CD4-positive, alpha-beta T cell treated with Interleukin-17A for 1 hour (primary cell): ENCODE data around the gene SETD3.

Source experiments
- DNase-seq: peaks from one replicate; pipeline ENCODE4 v3.0.0-alpha.2; 2020

SETD3 gene

DNA sequence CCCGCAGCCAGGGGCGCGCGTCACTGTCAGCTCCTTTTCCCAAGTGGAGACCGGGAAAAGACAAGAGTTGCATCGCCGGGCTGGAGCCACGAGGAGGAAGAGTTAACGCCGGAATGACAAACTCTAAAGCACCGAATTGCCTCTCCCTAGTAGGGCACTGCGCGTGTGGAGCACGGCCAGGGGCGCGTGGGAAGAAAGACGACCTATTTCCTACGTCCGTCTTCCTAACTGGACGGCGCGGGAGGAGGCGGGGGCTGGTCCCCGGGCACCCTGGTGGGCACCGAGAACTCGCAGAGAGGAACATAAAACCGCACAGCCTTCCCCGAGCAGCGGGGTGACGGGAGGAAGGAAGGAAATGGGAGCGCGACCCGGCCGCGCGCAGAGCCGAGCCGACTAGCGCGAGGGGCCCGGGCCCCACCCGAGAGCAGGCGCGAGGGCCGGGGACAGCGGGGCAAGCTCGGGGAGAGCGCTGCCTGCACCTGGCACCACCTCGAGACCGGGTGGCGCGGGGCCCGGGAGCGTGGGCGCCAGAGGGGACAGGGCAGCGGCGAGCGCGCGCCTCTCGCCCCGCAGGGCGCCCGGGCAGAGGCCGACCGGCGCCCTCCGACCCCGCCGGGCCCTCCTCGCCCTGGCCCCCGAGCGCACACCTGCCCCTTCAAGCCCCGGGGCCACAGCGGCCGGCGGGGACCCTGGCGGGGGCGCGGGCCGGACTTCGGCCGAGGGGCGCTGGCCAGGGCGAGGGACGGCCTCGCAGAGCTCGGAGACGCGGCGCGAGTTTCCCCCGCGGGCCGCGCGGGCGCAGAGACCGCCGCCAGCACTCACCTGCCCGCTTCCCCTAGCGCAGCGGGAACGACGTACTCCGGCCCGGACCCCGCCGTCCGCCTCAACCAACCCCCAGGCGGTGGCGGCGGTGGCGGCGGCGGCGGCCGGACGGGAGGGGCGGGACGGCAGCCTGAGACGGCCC, at the start of gene SETD3:
TSS of gene SETD3 (minus strand) at position 954 of the 964 bp plus-strand sequence. CDS start 15,054 bp downstream, outside the sequence.
- peak; percentile 32 for DNase-seq

DNA sequence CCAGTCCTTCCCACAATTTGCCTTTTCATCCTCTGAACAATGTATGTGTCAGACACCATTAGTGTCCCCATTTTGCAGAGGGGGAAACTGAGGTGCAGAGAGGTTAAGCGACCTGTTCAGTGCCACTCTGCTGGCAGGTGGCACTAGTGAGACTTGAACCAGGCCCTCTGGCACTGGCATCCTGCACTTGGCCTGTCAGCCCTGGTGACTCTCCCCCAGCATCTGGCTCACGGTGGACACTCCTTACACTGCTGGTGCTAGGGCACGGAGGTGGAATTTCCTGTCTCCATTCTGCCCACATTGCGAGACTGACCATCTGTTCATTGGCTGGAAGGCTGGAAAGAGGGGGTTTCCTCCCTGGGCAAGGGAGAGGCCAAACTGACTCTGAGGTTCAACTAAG, 49.2 kb upstream of the SETD3 start:
- DNase-seq = no peak

DNA sequence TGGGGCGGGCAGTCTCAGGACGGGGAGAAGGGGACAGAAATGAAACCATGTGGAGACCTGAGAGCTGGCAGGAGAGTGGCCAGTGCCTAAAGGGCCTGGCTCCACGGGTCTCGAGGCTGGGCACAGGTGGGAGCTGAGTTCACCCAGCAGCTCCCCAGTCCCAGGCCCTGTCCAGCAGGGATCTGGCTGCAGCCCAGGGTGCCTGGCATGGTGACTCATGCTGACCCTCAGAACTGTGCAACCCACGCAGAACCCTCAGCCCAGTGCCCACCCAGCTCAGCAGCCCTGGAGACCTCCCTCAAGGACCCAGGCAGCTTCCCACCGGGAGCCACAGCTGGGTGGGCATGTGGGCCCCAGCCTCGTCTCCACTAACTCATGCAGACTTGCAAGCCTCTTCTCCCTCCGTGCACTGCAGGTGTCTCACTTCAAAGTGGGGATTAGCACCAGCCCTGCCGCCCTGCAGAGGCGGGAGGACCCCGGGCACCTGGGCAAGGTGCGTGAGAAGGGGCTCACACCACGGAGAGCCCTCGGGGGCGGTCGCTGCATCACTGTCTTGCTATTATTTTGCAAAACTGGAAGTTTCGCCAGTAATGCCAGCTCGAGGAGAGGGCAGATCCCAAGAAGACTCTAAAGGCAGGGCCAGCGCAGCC, 46.9 kb upstream of the SETD3 start:
- no peak for DNase-seq

DNA sequence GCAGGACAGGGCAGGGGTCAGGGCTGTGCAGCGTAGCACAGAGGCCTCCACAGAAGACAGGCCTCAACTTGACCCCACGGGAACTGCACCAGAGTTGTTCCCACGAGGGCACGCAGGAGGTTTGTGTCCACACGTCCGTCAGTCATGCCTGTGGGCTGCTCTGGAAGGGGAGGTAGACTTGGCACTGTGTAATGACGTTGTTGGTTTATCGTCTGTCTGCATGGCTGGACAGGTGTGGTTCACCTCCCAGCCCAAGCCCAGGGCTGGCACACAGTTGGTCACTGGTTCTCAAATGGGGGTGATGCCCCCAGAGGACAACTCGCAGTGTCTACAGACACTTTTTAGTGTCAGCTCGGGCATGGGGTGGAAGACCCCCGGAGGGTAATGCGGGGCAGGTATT, 46.4 kb upstream of the SETD3 start:
- no peak for DNase-seq

DNA sequence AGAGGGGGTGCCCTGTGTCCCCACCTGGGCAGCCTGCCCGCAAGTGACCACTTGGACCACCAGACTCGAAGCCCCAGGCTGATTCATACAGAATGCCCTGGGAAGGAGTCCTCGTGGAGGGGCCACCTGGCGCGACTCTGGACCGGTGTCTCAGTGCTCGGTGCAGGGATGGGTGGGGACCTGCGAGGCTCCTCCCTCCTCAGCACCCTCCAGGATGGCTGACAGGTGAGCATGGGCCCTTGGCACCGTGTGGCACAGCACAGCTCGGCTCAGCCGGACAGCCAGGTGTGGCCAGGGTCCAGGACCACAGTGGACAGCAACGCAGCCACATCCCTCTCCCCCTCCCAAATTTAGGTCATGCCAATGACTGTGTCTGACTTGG, 45.0 kb upstream of the SETD3 start:
- no peak for DNase-seq

DNA sequence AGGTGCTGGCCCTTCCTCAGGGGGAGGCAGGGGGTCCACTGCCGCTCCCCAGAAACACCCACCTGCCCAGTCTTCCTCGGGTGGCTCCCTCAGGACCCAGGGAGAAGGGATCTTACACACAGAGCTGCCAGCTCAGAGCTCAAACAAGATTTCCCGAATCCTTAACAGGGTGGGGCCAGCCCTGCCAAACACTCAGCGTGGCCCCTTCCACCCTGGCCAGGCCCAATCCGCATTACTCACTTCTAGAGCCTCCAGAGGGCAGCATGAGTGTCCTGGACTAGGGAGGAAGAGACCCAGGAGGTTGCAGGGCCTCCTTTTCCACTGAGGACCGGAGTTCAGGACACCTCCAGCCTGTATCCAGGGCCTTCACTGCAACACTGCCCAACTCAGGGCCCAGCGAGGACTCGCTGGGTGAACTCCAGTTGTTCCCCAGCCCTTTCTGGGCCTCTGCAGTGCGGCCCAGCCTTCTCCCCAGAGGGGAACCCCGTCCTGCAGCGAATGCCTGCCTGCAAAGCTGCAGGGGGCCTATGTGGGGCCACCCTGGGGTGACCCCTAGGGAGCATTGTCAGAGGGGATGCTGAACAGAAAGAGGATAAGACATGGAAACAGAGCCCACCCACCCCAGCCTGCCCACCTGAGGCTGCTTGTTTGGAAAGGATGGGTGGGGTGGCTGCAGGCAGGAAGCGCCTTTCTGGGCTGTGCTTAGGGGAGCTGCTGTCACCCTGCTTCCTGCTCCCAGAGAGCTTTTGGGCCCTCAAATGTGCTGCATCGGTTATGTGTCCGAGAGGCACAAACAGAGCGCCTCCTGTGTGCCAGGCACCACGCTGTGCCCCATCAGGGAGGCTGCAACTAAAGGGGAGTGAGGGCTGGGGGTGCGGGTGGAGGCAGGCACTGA, 44.4 kb upstream of the SETD3 start:
- no peak for DNase-seq

DNA sequence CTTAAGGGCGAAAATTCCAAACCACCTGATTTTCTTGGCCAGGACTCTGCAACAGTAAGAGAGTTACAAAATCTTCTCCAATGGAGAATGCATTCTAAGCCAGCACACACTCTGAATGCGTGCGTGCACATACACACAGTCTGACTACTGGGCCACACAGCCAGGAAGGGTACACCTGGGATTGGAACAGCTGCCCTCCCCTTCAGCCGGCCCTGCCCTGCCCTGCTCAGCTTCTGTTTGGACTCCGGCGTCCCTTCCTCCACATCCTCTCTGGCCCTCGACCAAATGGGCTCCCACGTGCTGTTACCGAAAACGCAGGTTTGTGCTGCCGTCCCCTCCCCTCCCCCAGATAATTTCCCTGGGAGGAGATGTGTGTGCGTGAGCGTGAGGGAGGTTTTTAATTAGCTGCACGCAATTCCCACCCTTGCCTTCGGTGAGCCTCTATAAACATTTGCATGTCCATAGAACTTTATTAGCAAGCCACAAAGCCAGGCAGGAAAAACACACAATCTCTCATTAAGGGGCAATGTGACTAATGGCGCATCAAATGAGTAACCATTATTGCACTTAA, 43.5 kb upstream of the SETD3 start:
- DNase-seq = no peak

DNA sequence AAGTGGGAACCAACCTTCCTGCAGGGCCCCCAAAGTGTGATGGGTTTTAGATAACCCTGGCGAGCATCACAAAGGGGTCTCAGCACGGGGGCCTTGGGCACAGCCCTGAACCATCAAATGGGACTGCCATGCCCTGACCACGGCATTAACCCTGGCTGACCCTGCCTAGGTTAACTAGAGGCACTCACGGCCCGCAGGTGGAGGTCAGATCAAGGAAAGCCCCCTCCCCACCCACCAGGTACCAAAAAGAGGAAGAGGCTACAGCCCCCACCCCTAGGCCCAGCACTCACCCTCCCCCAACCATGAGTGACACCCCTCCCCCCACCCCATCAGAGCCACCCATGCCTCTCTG, 43.0 kb upstream of the SETD3 start:
- no peak for DNase-seq

DNA sequence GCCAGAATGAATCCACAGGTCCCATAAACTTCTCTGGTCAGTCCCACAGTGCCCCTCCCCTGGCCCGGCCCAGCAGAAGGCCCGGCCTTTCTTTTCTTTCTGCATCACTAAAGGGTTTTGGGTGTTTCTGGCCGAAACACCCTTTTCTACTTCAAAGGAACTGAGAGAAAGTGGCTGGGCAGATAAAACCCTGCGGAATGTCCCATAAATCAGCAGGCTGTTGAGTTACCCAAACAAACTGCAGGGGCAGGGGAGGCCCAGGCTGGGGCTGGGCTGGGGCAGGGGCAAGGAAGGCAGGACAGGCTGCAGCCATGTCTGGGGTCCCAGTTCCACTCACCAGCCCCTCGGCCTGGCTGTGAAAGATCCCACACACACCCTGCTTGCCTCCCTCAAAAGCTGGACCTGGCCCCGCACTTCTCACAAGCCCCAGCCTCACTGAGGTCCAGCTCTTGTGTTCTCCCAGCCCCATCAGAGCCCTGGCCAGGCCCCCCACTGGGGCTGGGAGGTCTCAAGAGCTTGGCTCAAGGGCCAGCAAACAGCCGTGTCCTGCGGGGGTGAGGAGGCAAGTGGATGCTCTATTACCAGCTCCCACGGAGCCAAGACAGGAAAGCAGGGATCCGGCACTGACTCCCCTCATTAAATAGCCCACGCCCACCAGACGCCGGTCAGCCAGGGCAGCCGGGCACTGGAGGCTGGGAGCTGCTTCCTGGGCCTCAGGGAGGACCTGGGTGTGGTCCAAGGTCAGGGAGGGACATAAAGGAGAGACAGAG, 42.5 kb upstream of the SETD3 start:
- DNase-seq = no peak

DNA sequence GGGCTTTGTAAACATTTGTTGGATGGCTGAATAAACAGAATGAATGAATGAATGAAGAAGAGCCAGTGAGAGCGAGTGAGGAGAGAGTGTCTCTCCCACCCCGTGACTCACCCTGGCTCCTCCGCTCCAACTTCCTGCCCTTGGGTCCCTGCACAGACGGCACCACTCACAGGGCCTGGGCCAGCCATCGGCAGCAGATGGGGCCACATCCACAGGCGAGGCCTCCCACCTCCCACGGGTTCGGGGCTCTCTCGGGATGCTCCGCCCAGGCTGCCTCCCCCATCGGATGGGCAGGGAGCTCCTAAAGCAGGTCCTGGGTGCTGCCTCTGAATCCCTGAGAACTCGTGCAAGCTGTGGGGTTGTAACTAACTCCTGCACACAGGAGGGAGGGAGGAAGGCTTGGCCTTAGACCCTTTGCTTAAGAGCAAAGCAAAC, 41.8 kb upstream of the SETD3 start:
- DNase-seq = no peak

DNA sequence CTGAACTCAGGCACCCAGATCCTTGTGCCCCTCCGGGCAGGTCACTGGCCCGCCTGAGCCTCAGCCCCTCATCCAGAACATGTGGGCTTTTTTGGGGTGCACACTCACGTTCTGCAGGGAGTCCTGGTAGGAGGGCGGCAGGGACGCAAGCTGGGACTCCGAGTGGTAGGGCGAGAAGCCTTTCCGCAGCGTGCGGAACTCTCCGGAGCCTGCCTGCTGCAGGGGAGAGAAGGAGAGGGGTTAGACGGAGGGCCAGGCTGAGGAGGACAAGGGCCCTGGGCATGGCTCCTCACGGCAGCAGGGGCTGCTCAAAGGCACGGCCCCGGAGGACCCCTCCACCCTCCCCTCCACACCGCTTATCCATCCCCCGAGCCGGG, 41.4 kb upstream of the SETD3 start:
- no peak for DNase-seq

DNA sequence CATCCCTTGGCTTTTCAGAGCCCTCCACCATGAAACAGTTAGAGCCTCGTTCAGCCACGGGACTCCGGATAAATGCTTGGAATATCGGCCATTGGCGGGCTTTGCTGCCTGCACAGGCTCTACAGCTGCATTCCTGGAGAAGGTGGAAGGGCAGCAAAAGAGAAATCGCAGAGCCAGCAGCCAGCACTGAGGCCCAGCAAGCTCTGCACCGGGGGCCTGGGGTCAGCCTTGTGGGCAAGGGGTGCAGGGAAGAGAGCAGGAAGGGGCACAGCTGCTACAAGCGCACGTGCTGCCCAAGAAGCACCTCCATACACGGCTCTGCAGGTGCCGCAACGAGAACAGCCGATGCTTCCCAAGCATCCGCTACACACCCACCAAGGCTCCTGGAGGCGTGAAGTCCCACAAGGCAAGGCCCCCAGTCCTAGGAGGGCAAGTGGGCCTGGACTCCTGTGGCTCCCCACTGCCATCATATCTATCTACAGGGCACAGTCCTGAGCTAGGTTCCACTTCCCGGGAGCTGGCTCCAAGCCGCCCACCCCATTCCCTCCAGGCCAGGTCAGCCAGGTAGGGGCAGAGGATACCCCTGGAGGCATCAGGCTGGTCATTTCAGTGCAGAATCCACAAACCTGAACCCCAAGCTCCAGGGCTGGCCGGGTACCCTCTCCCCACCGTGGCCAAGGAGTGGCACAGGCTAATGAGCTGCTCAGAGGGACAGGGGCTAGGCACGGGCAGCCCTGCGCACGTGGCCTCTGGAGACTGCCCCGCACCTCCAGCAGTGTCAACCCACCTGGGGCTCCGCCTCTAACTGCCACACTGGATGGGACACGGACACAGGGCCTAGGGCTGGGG, 40.7 kb upstream of the SETD3 start:
- DNase-seq = no peak

DNA sequence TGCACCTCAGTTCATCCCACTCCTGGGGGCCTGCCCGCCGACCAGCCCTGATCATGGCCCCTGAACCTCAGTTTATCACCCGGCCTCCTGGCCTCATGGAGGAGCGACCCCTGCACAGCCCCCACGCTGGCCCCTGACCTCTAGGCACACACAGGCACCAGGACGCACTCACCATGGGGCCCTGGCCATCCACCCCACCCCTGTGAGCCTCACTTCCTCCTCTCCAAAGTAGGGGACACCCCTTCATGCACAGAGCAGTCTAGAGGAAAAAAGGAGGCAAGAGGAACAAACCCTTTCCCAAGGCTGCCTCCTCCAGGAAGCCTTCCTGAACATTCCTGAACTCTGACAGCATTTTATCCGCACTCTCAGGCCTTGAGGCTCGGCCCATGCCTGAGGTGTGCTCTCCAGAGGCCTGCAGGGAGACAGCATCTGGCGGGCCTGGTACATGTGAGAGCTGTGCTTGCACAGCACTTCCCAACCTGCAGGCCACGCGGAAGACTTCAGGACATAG, 40.0 kb upstream of the SETD3 start:
- no peak for DNase-seq

DNA sequence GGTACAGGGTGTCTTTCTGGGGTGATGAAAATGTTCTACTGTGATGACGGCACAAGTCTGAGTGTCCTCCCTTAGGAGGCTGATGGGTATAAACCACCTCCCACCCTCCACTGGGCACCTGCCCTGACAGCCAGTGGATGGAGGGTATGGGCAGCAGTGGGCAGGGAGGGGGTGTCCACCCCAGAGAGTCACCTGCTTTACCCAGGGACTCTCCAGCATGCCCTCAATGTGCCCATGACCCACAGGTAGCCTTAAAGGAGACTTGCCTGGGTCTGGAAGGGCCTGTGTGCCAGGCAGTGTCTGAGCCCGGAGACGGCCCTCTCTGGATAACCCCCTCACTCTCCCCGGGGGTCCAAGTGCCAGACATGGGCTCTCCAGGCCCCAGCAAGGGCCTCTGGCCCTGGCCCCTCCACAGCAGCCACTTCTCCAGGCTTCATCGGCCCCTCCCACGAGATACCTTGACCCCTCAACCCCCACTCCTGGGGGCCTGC, 39.3 kb upstream of the SETD3 start:
- no peak for DNase-seq

DNA sequence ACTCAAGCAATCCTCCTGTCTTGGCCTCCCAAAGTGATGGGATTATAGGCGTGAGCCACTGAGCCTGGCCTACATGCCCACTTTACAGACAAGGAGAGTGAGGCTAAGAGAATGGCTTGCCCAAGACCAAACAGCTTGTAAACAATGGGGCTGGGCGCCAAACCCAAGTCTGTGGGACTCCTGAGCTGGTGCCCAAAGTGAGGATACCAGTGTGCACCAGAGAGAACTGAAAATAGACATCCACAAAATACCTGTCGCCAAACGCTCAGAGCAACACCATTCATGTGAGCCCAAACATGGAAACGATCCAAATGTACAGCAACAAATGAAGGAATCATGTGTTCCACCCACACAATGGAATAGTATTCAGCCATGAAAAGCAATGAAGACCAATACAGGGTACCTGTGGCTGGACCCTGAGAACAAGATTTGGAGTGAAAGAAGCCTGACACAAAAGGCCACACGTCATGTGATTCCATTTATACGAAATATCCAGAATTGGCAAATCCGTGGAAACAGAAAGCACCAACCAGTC, 38.8 kb upstream of the SETD3 start:
- DNase-seq = no peak

DNA sequence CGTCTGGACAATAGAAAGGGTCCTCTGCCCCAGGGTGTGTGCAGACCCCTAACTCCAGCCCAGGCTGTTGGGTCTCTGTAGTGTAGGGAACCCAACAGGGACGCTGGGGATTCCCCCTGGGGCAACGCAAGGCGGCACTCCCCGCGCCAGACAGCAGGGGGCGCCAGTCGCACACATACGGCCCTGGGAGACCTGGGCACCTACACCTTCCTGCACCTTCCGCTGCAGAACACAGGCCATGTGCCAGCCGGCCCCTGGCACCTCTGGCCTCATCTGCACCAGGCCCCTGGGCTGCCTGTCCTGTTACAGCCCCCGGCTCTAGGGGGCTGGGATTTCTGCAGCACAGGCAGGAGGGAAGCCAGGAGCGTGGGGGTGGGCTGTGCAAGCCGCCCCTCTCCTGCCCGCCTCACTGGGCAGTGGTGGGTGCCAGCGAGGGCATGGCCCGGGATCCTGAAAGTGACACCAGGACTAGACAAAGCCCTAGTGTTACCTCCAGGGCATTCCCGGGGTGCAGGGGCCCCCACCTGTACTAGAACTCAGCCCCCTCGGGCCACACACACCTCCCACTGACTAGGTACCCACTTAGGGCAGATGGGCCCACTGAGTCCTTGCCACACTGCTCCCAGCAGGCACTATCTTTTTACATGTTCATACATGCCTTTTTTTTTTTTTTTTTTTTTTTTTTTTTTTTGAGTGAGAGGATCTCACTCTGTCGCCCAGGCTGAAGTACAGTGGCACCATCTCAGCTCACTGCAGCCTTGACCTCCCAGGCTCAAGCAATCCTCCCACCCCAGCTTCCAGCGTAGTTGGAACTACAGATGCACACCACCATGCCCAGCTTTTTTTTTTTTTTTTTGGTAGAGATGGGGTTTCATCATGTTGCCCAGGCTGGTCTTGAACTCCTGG, 38.0 kb upstream of the SETD3 start:
- peak; percentile 83 for DNase-seq

DNA sequence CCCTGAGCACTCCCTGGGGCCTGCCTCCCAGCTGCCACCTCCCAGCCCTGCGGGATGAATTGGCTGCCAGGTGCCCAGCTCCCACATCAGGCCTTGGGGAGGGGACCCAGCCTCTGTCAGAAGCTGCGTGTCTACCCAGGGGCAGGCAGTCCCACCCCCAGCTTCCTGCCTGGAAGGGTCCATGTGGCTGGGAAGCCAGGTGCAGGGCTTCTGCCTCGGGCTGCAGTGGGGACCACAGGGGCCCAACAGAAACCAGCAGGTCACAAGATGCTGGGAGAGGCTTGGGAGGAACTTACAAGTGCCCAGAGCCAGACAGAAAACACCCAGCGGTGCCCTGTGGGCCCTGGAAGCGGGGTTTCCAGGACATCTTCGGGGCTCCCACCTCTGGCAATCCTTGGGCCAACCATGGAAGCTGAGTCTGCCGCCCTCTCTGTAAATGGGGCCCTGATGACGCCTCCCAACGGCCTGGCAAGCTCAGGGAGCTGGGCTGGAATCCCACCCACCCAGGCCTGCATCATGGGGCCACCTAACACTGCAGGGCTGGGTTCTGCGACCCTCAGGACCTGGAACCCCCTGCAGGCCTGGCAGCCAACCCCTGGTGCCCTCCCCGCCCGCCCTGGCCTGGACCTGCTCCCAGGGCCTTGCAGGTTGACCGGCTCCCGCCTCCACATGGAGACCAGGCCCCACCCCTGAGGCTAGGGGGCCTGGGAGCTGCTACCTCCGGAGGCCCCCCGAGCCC, 37.2 kb upstream of the SETD3 start:
- DNase-seq = no peak

DNA sequence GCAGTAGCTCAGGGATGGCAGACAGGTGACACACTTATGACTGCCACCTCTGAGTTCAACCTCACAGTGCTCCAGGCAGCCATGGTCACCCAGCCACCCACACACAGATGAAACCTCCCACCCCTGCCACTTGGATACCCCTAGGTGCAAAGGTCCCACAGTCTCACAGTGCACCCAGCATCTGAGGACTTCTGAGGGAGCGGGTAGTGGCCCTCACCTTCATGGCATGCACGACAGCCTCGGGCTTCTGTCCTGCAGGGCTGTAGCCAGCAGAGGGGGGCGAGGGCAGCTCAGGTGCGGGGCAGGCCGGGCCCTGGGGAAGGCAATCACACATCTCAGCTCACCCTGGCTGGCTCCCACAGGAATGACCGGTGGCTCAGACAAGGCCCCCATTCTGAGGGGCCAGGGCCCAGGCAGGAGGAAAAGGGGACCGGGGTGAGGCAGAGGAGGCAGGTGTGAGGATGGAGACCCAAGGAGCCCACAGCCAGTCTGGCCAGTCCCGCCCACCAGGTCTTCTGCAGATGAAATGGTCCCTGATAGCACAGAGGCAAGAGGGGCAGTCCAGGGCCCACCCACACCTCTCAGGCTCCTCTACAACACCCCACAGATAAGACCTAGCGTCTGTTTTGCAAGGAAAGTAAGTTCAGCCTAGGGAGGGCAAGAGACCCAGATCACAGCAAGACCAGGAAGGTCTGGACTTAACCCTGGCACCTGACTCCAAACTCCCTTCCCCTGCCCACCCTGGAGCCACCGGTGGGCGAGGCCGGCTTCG, 36.4 kb upstream of the SETD3 start:
- no peak for DNase-seq
